GM19025 (cell line): ENCODE results near the gene KDM5B.

Experiments
- ATAC-seq: cut with Tn5 transposase; IDR thresholded peaks from one replicate; pipeline ENCODE4 v1.9.1; 2021; ENCODE audit warnings: mild to moderate bottlenecking, low read depth, moderate library complexity; ENCODE audit not compliant: unreplicated experiment

KDM5B gene

DNA sequence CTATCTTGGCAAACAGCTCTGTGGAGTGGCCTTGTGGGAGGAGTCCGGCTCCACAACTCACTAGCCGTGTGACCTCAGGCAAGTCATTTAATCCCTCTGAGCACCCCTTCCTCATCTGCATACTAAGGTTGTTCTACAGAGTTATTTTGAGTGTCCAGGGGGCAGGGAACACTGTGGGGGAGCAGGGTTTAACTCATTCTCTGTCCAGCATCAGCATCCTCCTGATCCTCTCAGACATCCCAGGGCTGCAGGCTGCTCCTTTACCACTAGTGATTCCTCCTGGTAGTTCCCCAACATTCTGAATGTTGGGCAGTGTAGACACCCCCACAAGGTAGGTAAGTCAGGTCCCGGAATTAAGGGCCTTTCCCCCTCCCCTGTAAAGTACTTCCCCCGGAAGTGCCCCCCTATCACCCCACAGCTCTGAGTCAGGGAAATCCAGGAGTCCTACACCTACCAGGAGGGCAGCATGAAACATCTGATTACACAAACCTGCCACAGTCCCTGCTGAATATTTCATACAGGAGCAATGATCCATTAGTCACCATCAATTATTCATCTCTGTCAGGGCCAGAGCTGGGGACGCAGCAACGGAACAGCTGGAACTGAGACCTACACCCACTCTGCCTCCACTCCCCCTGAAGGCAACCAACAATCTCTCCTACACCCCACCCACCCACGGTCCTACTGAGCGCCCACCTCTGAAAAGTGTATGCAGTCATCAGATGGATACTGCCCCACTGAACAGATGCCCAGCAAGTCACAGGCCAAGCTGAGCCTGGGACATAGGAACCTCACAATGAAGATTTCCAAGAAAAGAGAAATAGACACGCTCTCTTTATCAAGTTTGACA lies 118.5 kb downstream of the KDM5B start:
- ATAC-seq, result no peak

DNA sequence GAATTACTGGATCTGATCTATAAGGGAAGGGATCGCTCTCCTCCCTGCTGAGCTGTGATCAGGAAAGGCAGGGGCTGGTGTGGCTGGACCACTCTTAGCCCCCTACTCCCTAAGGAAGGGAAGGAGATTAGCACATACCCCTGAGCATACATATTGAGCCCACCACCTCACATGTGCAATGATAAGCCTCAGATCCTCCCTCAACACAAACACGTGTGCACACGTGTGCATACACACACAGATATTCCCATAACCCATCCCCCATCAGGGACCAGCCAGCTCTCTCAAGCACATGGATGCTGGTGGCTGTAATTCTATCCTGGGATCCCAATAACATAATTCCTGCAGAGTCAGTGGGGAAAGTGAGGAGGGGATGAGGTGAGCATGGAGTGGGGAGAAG lies 119.1 kb downstream of the KDM5B start:
- ATAC-seq, result no peak

DNA sequence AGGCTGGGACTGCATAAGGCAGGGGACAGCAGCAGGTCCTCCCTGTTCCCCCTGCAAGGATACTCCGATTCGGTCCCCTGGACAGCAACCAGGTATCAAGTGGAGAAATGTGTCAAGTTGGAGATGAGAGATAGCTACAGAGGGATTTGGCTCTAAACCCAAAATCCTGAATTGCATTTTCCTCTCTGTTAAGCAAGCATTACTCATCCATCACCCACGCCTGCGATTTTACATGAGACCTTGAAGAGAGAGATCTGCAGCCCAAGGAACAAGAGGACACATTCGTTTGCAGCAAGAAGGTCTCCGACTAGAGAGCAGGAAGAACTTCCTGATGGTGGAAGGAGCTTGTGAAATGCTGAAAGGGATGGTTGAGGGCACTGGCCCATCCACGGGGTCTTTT lies 119.8 kb downstream of the KDM5B start:
- no peak for ATAC-seq

DNA sequence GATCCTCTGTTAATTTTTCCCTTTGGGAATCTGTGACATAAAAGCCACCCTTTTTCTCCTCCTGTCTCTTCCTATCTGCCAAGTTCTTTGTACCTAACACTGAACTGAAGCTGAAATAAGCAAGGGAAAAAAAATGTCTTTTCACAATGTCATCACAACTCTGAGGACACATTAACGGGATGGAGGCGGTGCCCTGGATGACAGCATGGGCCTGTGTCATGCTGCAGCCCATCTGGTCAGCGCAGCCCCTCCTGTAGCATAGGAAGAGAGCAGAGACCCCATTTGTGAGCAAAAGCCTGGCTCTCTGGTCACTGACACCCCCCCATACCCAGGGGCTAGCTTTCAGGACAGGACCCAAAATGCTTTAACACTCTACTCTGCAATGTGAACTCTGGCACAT lies 120.4 kb downstream of the KDM5B start:
- ATAC-seq, result no peak

DNA sequence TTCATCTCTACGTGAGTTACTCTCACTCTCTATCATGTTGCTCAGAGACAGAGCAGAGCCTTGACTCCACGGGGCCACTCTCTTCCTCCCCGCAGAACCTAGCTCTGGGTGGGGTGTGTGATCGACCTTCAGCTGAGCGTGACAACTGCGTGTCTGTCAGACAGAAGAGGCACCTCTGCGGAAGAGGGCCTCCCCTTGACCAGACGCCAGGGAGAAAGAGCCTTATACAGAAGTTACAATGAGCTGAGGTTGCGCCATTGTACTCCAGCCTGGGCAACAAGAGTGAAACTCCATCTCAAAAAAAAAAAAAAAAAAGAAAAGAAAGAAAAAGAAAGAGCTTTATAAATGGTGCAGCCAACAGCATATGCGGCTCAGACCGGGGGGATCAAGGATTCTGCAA lies 120.9 kb downstream of the KDM5B start:
- ATAC-seq, result no peak

DNA sequence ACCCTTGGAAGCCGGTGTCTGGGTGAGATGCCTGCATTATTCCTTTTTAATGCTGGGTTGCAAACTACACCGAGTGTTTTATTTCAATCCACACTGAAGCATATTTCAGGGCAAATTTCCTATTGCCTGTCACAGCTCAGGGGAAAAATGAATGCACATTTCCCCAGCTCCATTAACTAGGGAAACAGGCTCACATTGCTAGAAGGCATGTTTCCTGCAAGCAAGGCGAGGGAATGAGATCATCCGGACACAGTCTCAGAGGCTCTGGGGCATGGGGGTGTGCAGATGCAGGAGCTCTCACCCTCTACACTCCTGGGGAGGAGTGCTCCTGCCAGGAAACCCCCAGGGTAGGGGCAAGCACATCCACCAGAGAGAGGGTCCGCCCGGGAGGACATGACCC lies 122.6 kb downstream of the KDM5B start:
- no peak for ATAC-seq

DNA sequence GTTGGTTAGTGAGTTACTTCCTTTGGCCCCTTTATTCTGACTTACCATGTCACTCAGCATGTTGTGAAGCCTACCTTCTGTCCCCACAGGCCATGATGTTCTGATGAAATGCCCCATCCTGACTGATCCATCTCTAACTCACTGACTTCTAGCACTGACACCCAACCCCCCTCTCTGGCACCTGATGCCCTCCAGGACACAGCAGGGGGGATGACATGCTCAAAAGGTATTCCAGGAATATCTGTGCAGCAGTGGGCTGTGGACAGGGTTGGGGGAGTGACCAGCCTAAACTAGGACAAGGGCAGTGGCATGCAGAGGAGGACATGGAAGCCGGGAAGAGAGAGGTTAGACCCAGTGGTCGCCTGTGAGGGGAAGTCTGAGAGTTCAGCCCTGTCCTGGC lies 123.5 kb downstream of the KDM5B start:
- no peak for ATAC-seq

DNA sequence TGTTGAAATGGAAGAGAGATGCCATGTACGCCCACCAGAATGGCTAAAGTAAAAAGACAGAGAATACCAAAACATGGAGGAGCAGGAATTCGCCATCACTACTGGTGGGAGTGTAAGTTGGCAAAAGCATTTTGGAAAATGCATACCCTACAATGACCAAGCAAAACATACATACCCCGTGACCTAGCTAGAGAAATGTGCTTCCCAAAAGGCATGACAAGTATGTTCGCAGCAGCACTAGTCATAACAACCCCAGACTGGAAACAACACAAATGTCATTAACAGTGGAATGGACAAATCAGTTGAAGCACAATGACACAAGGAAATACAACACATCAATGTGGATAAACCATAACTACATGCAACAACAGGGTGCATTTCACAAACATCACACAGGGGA lies 125.2 kb downstream of the KDM5B start:
- ATAC-seq, result no peak

DNA sequence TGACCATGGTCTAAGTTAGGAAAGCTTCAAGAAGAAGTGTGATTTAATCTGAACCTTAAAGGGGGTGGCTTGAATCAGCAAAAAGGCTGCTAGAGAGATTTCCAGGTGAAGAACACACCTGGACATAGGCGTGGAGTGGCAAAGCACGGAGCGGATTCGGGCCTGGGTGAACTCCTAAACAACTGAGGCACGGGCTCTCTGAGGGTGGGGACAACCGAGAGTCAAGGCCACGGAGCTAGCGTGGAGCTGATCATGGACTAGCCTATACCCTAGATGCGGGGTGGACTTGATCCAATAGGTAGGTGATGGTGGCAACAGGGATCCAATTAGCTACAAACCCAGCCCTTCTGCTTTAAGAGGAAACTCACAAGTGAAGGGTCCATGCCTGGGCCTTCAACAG lies 125.7 kb downstream of the KDM5B start:
- ATAC-seq, result no peak

DNA sequence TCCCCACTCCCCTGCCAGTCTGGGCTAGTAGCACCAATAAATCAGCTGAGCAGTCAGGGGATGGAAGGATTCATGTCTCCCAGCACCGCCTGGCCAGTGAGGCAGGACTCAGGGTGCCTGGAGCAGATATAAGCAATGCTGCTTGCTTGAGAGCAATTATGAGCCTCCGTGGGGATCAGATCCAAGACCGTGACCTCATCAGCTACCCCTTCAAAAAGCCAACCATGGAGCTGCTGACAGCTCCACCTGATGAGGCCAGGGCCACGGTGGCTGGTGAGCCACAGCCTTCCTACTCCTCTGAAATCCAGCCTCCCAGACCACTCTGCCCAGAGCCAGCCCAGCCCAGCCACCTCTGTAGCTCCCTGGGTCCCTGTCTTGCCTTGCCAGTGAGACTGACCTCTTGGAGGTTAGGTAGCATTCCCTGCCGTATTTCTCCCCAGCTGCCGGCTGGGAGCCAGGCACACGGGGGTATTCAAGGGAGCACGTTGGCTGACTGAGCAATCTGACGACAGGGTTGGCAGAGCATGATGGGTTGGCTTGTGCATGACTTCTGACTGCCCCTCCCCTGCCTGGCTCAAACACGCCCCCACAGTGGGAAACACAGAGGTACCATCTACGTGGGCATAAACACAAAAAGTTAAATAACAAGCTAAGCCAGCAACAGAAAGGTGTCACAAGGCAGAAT lies 126.3 kb downstream of the KDM5B start:
- no peak for ATAC-seq

DNA sequence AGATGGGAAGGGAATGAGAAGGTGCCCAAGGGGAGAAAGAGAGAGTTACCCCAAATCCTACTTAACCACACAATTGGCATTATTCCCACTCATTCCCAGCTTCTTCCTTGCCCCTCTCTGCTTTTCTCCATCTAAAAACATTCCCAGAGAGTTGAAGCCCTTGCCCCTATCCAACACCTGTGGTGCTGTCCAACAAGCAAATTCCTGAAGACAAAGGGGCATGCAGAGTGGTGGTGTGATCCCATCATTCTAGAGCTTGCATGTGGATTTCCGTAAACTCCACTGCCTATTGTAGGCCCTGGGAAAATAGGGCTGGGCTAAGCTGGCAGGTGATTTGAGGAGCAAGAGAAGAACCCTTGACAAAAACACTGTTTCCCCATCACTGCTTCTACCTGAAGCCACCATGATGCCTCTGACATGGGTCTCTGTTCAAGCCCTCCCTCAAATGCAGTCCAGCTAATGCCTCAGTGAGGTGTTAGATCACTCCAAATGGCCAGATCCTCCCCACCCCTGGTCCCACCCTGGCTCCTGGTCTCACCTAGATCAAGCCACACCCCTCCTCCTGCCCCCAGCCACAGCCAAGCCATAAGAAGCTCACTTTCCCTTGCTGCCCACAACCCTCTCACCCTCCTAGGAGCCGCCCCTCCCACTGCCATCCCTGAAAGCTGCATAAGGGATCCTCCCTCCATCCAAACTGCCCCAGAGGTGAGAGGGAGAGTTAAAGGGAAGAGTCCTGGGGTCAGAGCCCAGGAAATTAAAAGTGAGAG lies 127.5 kb downstream of the KDM5B start:
- ATAC-seq, result no peak

DNA sequence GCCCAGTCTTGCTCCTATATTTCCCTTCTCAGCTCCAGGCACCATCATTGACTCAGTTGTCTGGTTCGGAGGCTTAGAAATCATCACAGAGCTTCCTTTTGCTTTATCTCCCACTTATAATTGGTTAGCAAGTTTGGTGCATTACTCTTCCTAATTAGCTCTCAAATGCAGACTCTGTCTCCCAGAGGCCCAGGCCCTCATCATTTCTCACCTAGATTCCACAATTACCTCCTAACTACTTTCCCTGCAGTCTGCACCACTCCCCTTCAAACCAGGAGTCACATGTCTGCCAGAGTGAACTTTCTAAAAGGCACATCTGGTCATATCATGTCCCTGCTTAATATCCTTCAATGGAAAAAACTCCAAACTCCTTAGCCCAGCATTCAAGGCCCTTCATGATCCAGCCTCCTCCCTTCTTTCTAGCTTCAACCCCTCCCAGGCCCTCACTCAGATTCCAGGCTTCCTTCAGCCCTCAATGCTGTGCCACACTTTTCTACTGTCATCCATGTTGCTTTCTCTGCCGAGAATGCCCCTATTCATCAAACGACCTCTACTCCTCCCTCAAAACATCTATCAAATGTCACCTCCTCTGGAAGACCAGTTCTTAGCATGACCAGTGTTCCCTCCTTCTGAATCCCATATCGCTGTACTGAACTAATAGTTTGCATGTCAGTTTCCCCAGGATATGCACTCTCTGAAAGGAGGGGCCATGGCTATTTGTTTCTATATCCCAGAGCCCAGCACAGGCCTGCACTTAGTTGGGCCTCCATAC lies 128.6 kb downstream of the KDM5B start:
- ATAC-seq, result no peak

DNA sequence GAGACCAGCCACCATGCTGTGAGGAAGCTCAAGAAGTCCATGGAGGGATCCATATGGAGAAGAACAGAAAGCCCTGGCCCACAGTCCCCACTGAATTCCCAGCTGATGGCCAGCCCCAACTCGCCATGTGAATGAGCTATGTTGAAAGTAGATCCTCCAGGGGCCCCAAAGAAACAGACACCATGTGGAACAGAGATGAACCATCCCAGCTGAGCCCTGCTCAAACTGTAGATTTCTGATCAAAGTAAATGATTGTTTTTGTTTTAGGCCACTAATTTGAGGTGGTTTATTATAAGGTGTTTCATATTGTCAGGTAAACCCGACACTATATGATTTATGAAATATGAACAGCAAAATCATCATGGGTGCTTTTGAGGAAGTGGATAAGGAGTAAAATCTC lies 130.8 kb downstream of the KDM5B start:
- no peak for ATAC-seq
